Peyer's patch (tissue), 4 donors: ENCODE results near the gene GALC.

Source experiments
- POLR2A ChIP-seq, 2 donors: fragments of 450-650 bp; IDR thresholded peaks; one replicate each; pipeline ENCODE4 v1.5.1; 2017; ENCODE audit warnings: antibody characterized with exemption in 2 of 2, mild to moderate bottlenecking in 2 of 2, moderate library complexity in 2 of 2
- TF ChIP-seq, protein P1 (sequence below), 6 experiments: fragments of 450-650 bp in 4 of 6; fragments of 200-600 bp in 2 of 6; sonication (generic) in 1 of 6; IDR thresholded peaks; one replicate each; pipeline ENCODE4 v1.5.1; 2017 to 2019; ENCODE audit warnings: antibody characterized with exemption in 6 of 6, mild to moderate bottlenecking in 3 of 6, moderate library complexity in 1 of 6

DNA sequence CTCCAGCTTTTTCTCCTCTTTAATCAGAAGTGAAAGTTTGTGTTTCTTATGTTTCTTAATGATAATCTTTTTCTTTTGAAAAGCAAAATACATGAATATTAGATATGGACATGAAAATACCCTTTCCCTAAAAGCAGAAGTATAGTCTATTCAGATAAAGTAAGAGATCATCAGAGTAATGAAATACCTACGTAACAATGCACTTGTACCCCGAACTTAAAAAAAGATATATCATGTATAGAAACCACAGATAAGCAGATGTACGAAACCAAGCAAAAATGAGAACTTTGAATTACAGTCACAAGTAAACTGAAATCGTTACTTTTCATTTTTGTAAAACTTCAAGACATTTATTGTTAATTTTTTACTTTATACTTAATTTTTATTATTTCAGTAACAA lies 10.4 kb upstream of the GALC start:
- TF ChIP-seq, protein P1, sequence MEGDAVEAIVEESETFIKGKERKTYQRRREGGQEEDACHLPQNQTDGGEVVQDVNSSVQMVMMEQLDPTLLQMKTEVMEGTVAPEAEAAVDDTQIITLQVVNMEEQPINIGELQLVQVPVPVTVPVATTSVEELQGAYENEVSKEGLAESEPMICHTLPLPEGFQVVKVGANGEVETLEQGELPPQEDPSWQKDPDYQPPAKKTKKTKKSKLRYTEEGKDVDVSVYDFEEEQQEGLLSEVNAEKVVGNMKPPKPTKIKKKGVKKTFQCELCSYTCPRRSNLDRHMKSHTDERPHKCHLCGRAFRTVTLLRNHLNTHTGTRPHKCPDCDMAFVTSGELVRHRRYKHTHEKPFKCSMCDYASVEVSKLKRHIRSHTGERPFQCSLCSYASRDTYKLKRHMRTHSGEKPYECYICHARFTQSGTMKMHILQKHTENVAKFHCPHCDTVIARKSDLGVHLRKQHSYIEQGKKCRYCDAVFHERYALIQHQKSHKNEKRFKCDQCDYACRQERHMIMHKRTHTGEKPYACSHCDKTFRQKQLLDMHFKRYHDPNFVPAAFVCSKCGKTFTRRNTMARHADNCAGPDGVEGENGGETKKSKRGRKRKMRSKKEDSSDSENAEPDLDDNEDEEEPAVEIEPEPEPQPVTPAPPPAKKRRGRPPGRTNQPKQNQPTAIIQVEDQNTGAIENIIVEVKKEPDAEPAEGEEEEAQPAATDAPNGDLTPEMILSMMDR (IDR thresholded peaks at IDR 0.05), result no peak
- TF ChIP-seq POLR2A (IDR thresholded peaks at IDR 0.05), result no peak
